Right ventricle myocardium inferior (tissue), 1 donor: ENCODE data around the gene JMJD1C. TPM values are rescaled to one million over a fixed set of nuclear protein-coding genes. Genes with fewer than 3 reads are reported as not detected.
A peak's percentile ranks its signal among the peaks of the same experiment; 100 is the strongest.
"Not testable (repeated sequence)": the region's sequence is repeated elsewhere in the genome, so short reads cannot be mapped to it uniquely, and the experiment has no call there.

Experiments used
- ATAC-seq: fragments of 200-7000 bp; cut with Tn5 transposase; one replicate; pipeline ENCODE4 v1.9.1; 2020; ENCODE audit warnings: mild to moderate bottlenecking, moderate library complexity
- DNase-seq: peaks from one replicate; pipeline ENCODE4 v3.0.0; 2021; ENCODE audit errors: missing footprints
- intact Hi-C: fragments of 100-400 bp; cut with DNase I; formaldehyde crosslinking; loops from one replicate; pipeline ENCODE4 v1.11.0; 2022
- long read RNA-seq: library from polyadenylated mRNA; unstranded; transcript quantifications from one replicate; pipeline ENCODE4 v2.0.0, GENCODE V29; 2021
- total RNA-seq: library from RNA; stranded (reverse); fragmentation: NEBNext Ultra II Directional; extraction: Animal tissue kit (Norgen Biotek cat#: 25700); gene quantifications from one replicate; pipeline ENCODE4 v1.2.1, GENCODE V29; 2021
- donor health status: DM: no; HTN: yes; CAD: no; lungs with severe emphysema.

The JMJD1C gene
- 38.1 TPM for total RNA-seq
- long read RNA-seq, partial matches to known transcripts = 2 of 2 reads
- long read RNA-seq, other reads (novel, unspliced or antisense) = 0 of 2 reads

- ATAC-seq (peak; percentile 93), DNase-seq (peak; percentile 91)
- intact Hi-C loops = loop anchor here (1.0 to 5.0 kb wide), 5 partner anchors 57 to 248 kb away; partner anchors contain the start of gene REEP3
These were observed at the start of gene JMJD1C for GRCh38 chr10:63465293-63466143. Gene JMJD1C (minus strand): TSS chr10:63465977. CDS start chr10:63465662, 315 bp downstream.

- DNase-seq (no peak), ATAC-seq (peak; percentile 39)
- intact Hi-C loops = no loop called here
These were observed 49.4 kb upstream of the JMJD1C start for GRCh38 chr10:63515002-63515763.

GRCh38 chr10:63506554-63506953 is 40.8 kb upstream of the JMJD1C start:
- intact Hi-C loops = no loop called here
- ATAC-seq (no peak), DNase-seq (no peak)

GRCh38 chr10:63505562-63505961 is 39.8 kb upstream of the JMJD1C start:
- intact Hi-C loops = no loop called here
- no peak for DNase-seq
- ATAC-seq = no peak

- intact Hi-C loops = no loop called here
- ATAC-seq = no peak
- DNase-seq = no peak
These were observed 38.5 kb upstream of the JMJD1C start for GRCh38 chr10:63504145-63504881.

GRCh38 chr10:63503395-63503794 is 37.6 kb upstream of the JMJD1C start:
- DNase-seq (no peak), ATAC-seq (no peak)
- intact Hi-C loops = no loop called here

- ATAC-seq (no peak), DNase-seq (no peak)
- intact Hi-C loops = no loop called here
These were observed 37.1 kb upstream of the JMJD1C start for GRCh38 chr10:63502832-63503231.

- ATAC-seq (no peak), DNase-seq (no peak)
- intact Hi-C loops = no loop called here
These were observed 36.2 kb upstream of the JMJD1C start for GRCh38 chr10:63501954-63502353.

- intact Hi-C loops, DNase-seq, ATAC-seq: not testable (repeated sequence)
These were observed 34.8 kb upstream of the JMJD1C start for GRCh38 chr10:63500551-63500950.

GRCh38 chr10:63498665-63499064 is 32.9 kb upstream of the JMJD1C start:
- DNase-seq (no peak), ATAC-seq (no peak)
- intact Hi-C loops = no loop called here

- no peak for ATAC-seq
- intact Hi-C loops = no loop called here
- DNase-seq = no peak
These were observed 31.5 kb upstream of the JMJD1C start for GRCh38 chr10:63497321-63497720.

- intact Hi-C loops = no loop called here
- ATAC-seq = no peak
- DNase-seq = no peak
These were observed 30.8 kb upstream of the JMJD1C start for GRCh38 chr10:63496561-63496960.

- ATAC-seq (no peak), DNase-seq (no peak)
- intact Hi-C loops = no loop called here
These were observed 29.2 kb upstream of the JMJD1C start for GRCh38 chr10:63494951-63495350.

GRCh38 chr10:63493004-63493403 is 27.2 kb upstream of the JMJD1C start:
- intact Hi-C loops = no loop called here
- ATAC-seq (no peak), DNase-seq (no peak)

GRCh38 chr10:63492317-63492690 is 26.5 kb upstream of the JMJD1C start:
- DNase-seq, intact Hi-C loops: not testable (repeated sequence)
- peak; percentile 10 for ATAC-seq

GRCh38 chr10:63491588-63492316 is 26.0 kb upstream of the JMJD1C start:
- no peak for DNase-seq
- intact Hi-C loops = no loop called here
- peak; percentile 95 for ATAC-seq

GRCh38 chr10:63489838-63490237 is 24.1 kb upstream of the JMJD1C start:
- no peak for DNase-seq
- intact Hi-C loops = no loop called here
- ATAC-seq = no peak

- intact Hi-C loops = no loop called here
- ATAC-seq = no peak
- DNase-seq = no peak
These were observed 22.2 kb upstream of the JMJD1C start for GRCh38 chr10:63487990-63488389.

GRCh38 chr10:63483983-63484382 is 18.2 kb upstream of the JMJD1C start:
- no peak for ATAC-seq
- no peak for DNase-seq
- intact Hi-C loops = no loop called here
